A673 (cell line): Measurements from ENCODE around the gene KCNQ1OT1. TPM values are rescaled to one million over a fixed set of nuclear protein-coding genes. Genes with fewer than 3 reads are reported as not detected.

ENCODE experiments used
- BruUV-seq: library from RNA; stranded (reverse); fragments of 400-500 nt; replicated peaks from 2 replicates; lab custom pipeline; 2021; lab: Mats Ljungman, UMichigan
- CTCF ChIA-PET: fragments of 300-600 bp; sonication (Branson Sonifier 250); formaldehyde crosslinking; loops from one replicate; lab custom pipeline; 2022; ENCODE audit warnings: antibody characterized with exemption; lab: Charles Lee
- POLR2A ChIA-PET: fragments of 300-600 bp; sonication (Branson Sonifier 250); formaldehyde crosslinking; loops from one replicate; lab custom pipeline; 2022; ENCODE audit warnings: antibody characterized with exemption; ENCODE audit not compliant: low non-redundant PET; lab: Charles Lee
- DNase-seq: peaks from one replicate; pipeline ENCODE4 v3.0.0-alpha.2; 2015; ENCODE audit warnings: low spot score
- H3K27ac ChIP-seq: fragments of 200-600 bp; sonication (generic); 2 replicates; pipeline ENCODE4 v1.5.1; 2016; ENCODE audit warnings: mixed run types, low read depth, mild to moderate bottlenecking, mixed read lengths, antibody characterized with exemption, low read length; ENCODE audit not compliant: poor library complexity, severe bottlenecking
- H3K27me3 ChIP-seq: fragments of 200-600 bp; sonication (generic); replicated peaks from 2 replicates; pipeline ENCODE4 v1.6.1; 2017; ENCODE audit warnings: mixed run types, low read depth, mild to moderate bottlenecking, mixed read lengths, antibody characterized with exemption, low read length; ENCODE audit not compliant: insufficient read depth, poor library complexity
- H3K36me3 ChIP-seq: fragments of 200-600 bp; sonication (generic); 2 replicates; pipeline ENCODE4 v1.6.1; 2016; ENCODE audit warnings: mixed run types, mild to moderate bottlenecking, mixed read lengths, antibody characterized with exemption, low read length; ENCODE audit not compliant: insufficient read depth, poor library complexity, severe bottlenecking
- H3K4me1 ChIP-seq: fragments of 200-600 bp; sonication (generic); 2 replicates; pipeline ENCODE4 v1.6.1; 2017; ENCODE audit warnings: mixed run types, mild to moderate bottlenecking, mixed read lengths, antibody characterized with exemption, low read length; ENCODE audit not compliant: insufficient read depth, poor library complexity, severe bottlenecking
- H3K4me3 ChIP-seq: fragments of 200-600 bp; sonication (generic); 2 replicates; pipeline ENCODE4 v1.5.1; 2016; ENCODE audit warnings: low read depth, mixed run types, mild to moderate bottlenecking, mixed read lengths, low read length; ENCODE audit not compliant: poor library complexity, severe bottlenecking
- H3K9me3 ChIP-seq: fragments of 200-600 bp; sonication (generic); 2 replicates; pipeline ENCODE4 v1.6.1; 2016; ENCODE audit warnings: mixed run types, low read depth, mild to moderate bottlenecking, mixed read lengths, antibody characterized with exemption, low read length; ENCODE audit not compliant: poor library complexity, severe bottlenecking
- EZH2 ChIP-seq: fragments of 200-600 bp; sonication (generic); IDR thresholded peaks from 2 replicates; pipeline ENCODE4 v1.6.1; 2017; ENCODE audit warnings: borderline replicate concordance, low read depth, mild to moderate bottlenecking, mixed read lengths, antibody characterized with exemption, low read length; ENCODE audit not compliant: poor library complexity, severe bottlenecking
- intact Hi-C: fragments of 100-400 bp; cut with micrococcal nuclease; formaldehyde crosslinking; loops from one replicate; pipeline ENCODE4 v1.10.0; 2022; ENCODE audit not compliant: unreplicated experiment
- total RNA-seq: library from RNA; stranded (reverse); gene quantifications from 2 replicates; pipeline ENCODE4 v1.2.3, GENCODE V29; 2021
- TF ChIP-seq, protein P1 (sequence below): fragments of 300-800, 200-600 bp; sonication (generic); conservative IDR thresholded peaks from 2 replicates; pipeline ENCODE4 v1.5.1; 2017; ENCODE audit warnings: low read depth, mild to moderate bottlenecking, antibody characterized with exemption, low read length, moderate library complexity, mixed read lengths

Gene KCNQ1OT1
- total RNA-seq, 1 experiment from 2014 or later: 4.0 TPM

DNA sequence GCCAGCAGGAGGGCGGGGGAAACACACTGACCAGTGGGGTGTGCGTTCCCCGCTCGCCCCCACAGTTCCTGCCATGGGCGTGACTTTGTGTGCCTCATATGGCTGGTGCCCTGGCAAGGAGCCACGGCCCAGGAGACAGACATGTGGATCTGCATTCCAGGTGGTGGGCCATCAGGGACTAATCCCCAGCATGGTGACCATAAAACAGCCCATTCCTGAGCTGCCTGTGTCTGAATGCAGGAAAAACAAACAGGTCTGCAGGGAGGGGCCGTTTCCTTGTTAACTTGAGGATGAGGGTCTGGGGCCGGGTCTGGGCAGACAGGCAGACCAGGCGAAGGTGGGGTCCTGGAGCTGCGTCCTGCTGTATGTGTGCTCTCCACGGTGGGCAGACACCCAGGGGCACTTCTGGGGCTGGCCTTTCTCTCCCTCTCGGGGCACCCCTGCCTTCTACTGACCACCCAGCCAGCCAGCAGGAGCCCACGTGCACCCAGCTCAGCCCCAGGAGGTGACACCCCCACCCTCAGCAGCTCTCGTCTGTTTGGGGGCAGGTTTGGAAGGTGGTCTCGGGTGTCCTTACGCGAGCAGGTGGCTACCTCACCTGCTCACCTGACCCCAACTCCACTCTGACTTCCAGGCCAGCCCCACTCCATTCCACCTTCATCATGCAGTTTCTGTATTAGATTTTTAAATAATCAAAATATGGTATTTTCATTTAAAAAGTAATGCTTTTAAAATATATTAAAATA, 120.3 kb downstream of the KCNQ1OT1 start:
- intact Hi-C loops: no loop called here
- no TSS peak for BruUV-seq
- ChIA-PET POLR2A (no interaction called here), CTCF (interaction anchor here (0.6 kb wide), 1 partner anchor 13 kb away, joined by 5 read pairs; no protein-coding TSS in a partner anchor)
- Histone ChIP-seq H3K4me1 (no peaks in the 10 kb centered on the region), H3K9me3 (no peaks in the 10 kb centered on the region), H3K4me3 (no peak overlapping the region), H3K36me3 (no peaks in the 10 kb centered on the region), H3K27me3 (no peaks in the 10 kb centered on the region), H3K27ac (no peak overlapping the region)
- no peak for DNase-seq
- TF ChIP-seq, protein P1, sequence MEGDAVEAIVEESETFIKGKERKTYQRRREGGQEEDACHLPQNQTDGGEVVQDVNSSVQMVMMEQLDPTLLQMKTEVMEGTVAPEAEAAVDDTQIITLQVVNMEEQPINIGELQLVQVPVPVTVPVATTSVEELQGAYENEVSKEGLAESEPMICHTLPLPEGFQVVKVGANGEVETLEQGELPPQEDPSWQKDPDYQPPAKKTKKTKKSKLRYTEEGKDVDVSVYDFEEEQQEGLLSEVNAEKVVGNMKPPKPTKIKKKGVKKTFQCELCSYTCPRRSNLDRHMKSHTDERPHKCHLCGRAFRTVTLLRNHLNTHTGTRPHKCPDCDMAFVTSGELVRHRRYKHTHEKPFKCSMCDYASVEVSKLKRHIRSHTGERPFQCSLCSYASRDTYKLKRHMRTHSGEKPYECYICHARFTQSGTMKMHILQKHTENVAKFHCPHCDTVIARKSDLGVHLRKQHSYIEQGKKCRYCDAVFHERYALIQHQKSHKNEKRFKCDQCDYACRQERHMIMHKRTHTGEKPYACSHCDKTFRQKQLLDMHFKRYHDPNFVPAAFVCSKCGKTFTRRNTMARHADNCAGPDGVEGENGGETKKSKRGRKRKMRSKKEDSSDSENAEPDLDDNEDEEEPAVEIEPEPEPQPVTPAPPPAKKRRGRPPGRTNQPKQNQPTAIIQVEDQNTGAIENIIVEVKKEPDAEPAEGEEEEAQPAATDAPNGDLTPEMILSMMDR: no peak
- TF ChIP-seq EZH2: no peak

GRCh38 chr11:2578929-2579270, 120.9 kb downstream of the KCNQ1OT1 start:
- TF ChIP-seq, protein P1: no peak
- no peak for TF ChIP-seq EZH2
- no peak overlapping the region for H3K27ac ChIP-seq
- H3K27me3 ChIP-seq: no peaks in the 10 kb centered on the region
- CTCF ChIA-PET: no interaction called here
- no peaks in the 10 kb centered on the region for H3K4me1 ChIP-seq
- intact Hi-C loops: no loop called here
- no peak overlapping the region for H3K4me3 ChIP-seq
- DNase-seq: no peak
- H3K36me3 ChIP-seq: no peaks in the 10 kb centered on the region
- BruUV-seq: no TSS peak
- H3K9me3 ChIP-seq: no peaks in the 10 kb centered on the region
- POLR2A ChIA-PET: no interaction called here

GRCh38 chr11:2577991-2578928, 121.5 kb downstream of the KCNQ1OT1 start:
- intact Hi-C loops: no loop called here
- ChIA-PET CTCF (no interaction called here), POLR2A (no interaction called here)
- no peaks in the 10 kb centered on the region for H3K4me1 ChIP-seq
- no peak overlapping the region for H3K27ac ChIP-seq
- H3K4me3 ChIP-seq: no peak overlapping the region
- BruUV-seq: no TSS peak
- H3K9me3 ChIP-seq: no peaks in the 10 kb centered on the region
- H3K36me3 ChIP-seq: no peaks in the 10 kb centered on the region
- DNase-seq: no peak
- H3K27me3 ChIP-seq: no peaks in the 10 kb centered on the region
- no peak for TF ChIP-seq EZH2
- TF ChIP-seq, protein P1: no peak
